Gastroesophageal sphincter (tissue), 3 donors: ENCODE results near the gene HNRNPH2.

ENCODE experiments used
- EP300 ChIP-seq: sonication (generic); formaldehyde crosslinking; IDR thresholded peaks from one replicate; pipeline ENCODE4 v1.6.1; 2017; ENCODE audit warnings: antibody characterized with exemption, mild to moderate bottlenecking
- POLR2A ChIP-seq, 2 donors: fragments of 450-650 bp; IDR thresholded peaks; one replicate each; pipeline ENCODE4 v1.6.1; 2017; ENCODE audit warnings: antibody characterized with exemption in 2 of 2, mild to moderate bottlenecking in 2 of 2, moderate library complexity in 1 of 2
- POLR2AphosphoS5 ChIP-seq: sonication (generic); formaldehyde crosslinking; IDR thresholded peaks from one replicate; pipeline ENCODE4 v1.6.1; 2017; ENCODE audit warnings: antibody characterized with exemption
- TF ChIP-seq, protein P1 (sequence below), 4 experiments: fragments of 200-600 bp in 2 of 4; fragments of 450-650 bp in 2 of 4; sonication (generic) in 1 of 4; IDR thresholded peaks; one replicate each; pipeline ENCODE4 v1.5.1; 2017 to 2019; ENCODE audit warnings: antibody characterized with exemption in 4 of 4, mild to moderate bottlenecking in 2 of 4, moderate library complexity in 2 of 4

GRCh38 chrX:101442085-101442484 lies 34.1 kb downstream of the HNRNPH2 start:
- no peak for TF ChIP-seq POLR2A (IDR thresholded peaks at IDR 0.05)
- TF ChIP-seq, protein P1, sequence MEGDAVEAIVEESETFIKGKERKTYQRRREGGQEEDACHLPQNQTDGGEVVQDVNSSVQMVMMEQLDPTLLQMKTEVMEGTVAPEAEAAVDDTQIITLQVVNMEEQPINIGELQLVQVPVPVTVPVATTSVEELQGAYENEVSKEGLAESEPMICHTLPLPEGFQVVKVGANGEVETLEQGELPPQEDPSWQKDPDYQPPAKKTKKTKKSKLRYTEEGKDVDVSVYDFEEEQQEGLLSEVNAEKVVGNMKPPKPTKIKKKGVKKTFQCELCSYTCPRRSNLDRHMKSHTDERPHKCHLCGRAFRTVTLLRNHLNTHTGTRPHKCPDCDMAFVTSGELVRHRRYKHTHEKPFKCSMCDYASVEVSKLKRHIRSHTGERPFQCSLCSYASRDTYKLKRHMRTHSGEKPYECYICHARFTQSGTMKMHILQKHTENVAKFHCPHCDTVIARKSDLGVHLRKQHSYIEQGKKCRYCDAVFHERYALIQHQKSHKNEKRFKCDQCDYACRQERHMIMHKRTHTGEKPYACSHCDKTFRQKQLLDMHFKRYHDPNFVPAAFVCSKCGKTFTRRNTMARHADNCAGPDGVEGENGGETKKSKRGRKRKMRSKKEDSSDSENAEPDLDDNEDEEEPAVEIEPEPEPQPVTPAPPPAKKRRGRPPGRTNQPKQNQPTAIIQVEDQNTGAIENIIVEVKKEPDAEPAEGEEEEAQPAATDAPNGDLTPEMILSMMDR (IDR thresholded peaks at IDR 0.05) = no peak
- no peak for TF ChIP-seq EP300
- TF ChIP-seq POLR2AphosphoS5 = no peak
